Heart left ventricle (tissue), 16 donors: ENCODE results near the gene ANKRD34A. TPM values are rescaled to one million over a fixed set of nuclear protein-coding genes. Genes with fewer than 3 reads are reported as not detected.

ENCODE experiments used
- ATAC-seq, 4 donors: fragments of 200-7000 bp; cut with Tn5 transposase; one replicate each; pipeline ENCODE4 v1.9.1; 2020 to 2022; ENCODE audit warnings: moderate library complexity in 4 of 4, mild to moderate bottlenecking in 3 of 4, moderate number of reproducible peaks in 1 of 4
- DNase-seq, 5 donors: peaks; one replicate each; pipeline ENCODE4 v3.0.0-alpha.2; 2020
- H3K27ac ChIP-seq, 12 donors: fragments of 200-600 bp; sonication (generic) in 4 of 12; one replicate each; pipeline versions ENCODE4 v1.5.0 to v1.8.0; 2016 to 2022; ENCODE audit warnings: mild to moderate bottlenecking in 2 of 12
- H3K27me3 ChIP-seq, 9 donors: fragments of 200-600 bp; sonication (generic) in 2 of 9; one replicate each; pipeline versions ENCODE4 v1.5.1 to v1.8.0; 2016 to 2022; ENCODE audit warnings: mild to moderate bottlenecking in 3 of 9
- H3K36me3 ChIP-seq, 9 donors: fragments of 200-600 bp; sonication (generic) in 2 of 9; one replicate each; pipeline versions ENCODE4 v1.5.0 to v1.8.0; 2018 to 2022; ENCODE audit warnings: mild to moderate bottlenecking in 2 of 9
- H3K4me1 ChIP-seq, 12 donors: fragments of 200-600 bp; sonication (generic) in 4 of 12; one replicate each; pipeline versions ENCODE4 v1.5.0 to v1.8.0; 2016 to 2022; ENCODE audit warnings: mild to moderate bottlenecking in 3 of 12
- H3K4me3 ChIP-seq, 12 donors: fragments of 200-600 bp; sonication (generic) in 4 of 12; one replicate each; pipeline versions ENCODE4 v1.5.0 to v1.8.0; 2017 to 2022; ENCODE audit warnings: mild to moderate bottlenecking in 9 of 12, moderate library complexity in 4 of 12
- H3K9me3 ChIP-seq, 12 donors: fragments of 200-600 bp; sonication (generic) in 4 of 12; one replicate each; pipeline versions ENCODE4 v1.5.0 to v1.8.0; 2016 to 2022; ENCODE audit warnings: mild to moderate bottlenecking in 1 of 12
- CTCF ChIP-seq, 12 donors: fragments of 200-600 bp; sonication (generic) in 4 of 12; IDR thresholded peaks; one replicate each; pipeline versions ENCODE4 v1.5.0 to v1.8.0; 2018 to 2022; ENCODE audit warnings: antibody characterized with exemption in 12 of 12, mild to moderate bottlenecking in 5 of 12
- POLR2A ChIP-seq, 2 donors: fragments of 450-650 bp; IDR thresholded peaks; one replicate each; pipeline ENCODE4 v1.6.1; 2017; ENCODE audit warnings: antibody characterized with exemption in 2 of 2, mild to moderate bottlenecking in 2 of 2, moderate library complexity in 2 of 2
- WGBS, 4 donors: extraction: QIAGEN DNeasy Blood & Tissue Kit in 2 of 4; methylation state at CpG; one replicate each; pipeline versions ENCODE4 v1.1.5 to v1.1.7; 2013 to 2018; 5-methylcytosine and 5-hydroxymethylcytosine counted together
- intact Hi-C, 10 donors: fragments of 100-400 bp; cut with DNase I; formaldehyde crosslinking; loops; one replicate each; pipeline versions ENCODE4 v1.11.1 to v1.14.2; 2022
- polyA plus RNA-seq, 2 donors: library from polyadenylated mRNA; stranded (reverse); fragments of 200-250 nt; gene quantifications; one replicate each; pipeline ENCODE4 v1.2.3, GENCODE V29; 2013
- total RNA-seq, 9 donors: library from RNA; depleted of rRNA in 2 of 9; stranded (reverse); fragments of >200 nt in 2 of 9; fragmentation: NEBNext Ultra II Directional in 3 of 9; extraction: Animal tissue kit (Norgen Biotek cat#: 25700) in 3 of 9; gene quantifications; one replicate each; pipeline versions ENCODE4 v1.1.0 to v1.2.4, GENCODE V29; 2016 to 2023
- donor health status: ischemic (EF 13 %, LVEDD 7.1; RV severe dilation, severe dysfunction).
- donor health status: healthy with polysubstance abuse.
- donor health status: DM: no; HTN: yes; CAD: no.
- donor health status: DM: no; HTN: no; CAD: no.
- donor health status: ischemic (EF 25% LVEDD 6.9; RV normal size, moderate dysfunction).
- donor health status: ischemic (EF 25% LVEDD 5.7; RV mildly dilated, moderate dysfunction).
- donor health status: healthy.
- donor health status: DM: yes; HTN: yes; CAD: no.
- donor health status: ischemic (EF 35%, LVEDD 5.7; RV mildly dilated, moderate dysfunction).
- donor health status: nonischemic (EF 11% LVEDD 7.7; RV severe dilation, severe dysfunction).
- donor health status: DM: yes; HTN: yes; CAD: no.
- donor health status: PGD.
- donor health status: ischemic (EF 29% LVEDD 5.4; RV normal size, mild dysfunction).
- donor health status: nonischemic (EF 23%, LVEDD 6.1; RV moderate dilation, normal function).

The ANKRD34A gene
- total and polyA plus RNA-seq, 11 donors = 0.65 to 3.5 (median 1.7) TPM

GRCh38 chr1:145918144-145918991 is 46.0 kb downstream of the ANKRD34A start, which contains the start of gene PEX11B:
Gene PEX11B (minus strand): TSS chr1:145918717. CDS start chr1:145918688, 29 bp downstream.
- Histone ChIP-seq H3K27me3 (no peaks in the 10 kb centered on the region), H3K36me3 (peaks cover 0 to 55% (median 50%) of the 10 kb centered on the region in 9 donors), H3K27ac (peak within 1 kb of the TSS; percentile 64 to 97 (median 92)), H3K4me3 (peak within 1 kb of the TSS; percentile 72 to 99 (median 89)), H3K9me3 (no peaks in the 10 kb centered on the region), H3K4me1 (peaks cover 5 to 29% (median 22%) of the 10 kb centered on the region in 12 donors)
- WGBS, 4 donors = 0 to 1% (median 1%) methylated on average over 44 to 51 of the region's 51 CpGs
- peak; percentile 91 to 96 (median 95) for ATAC-seq
- TF ChIP-seq CTCF (IDR thresholded peaks at IDR 0.05) (no peak), POLR2A (IDR thresholded peaks at IDR 0.05) (peak in 1 of 2 donors; percentile 34)
- intact Hi-C loops = loop anchor here in 6 of 10 donors (2.0 to 5.0 kb wide), 3 partner anchors 39 to 71 kb away; partner anchors contain the start of genes LIX1L (in 5 of the 6), NUDT17 (in 2 of the 6), ANKRD34A (in 1 of the 6) and POLR3GL (in 1 of the 6)
- peak; percentile 89 to 93 (median 92) for DNase-seq

- intact Hi-C loops = loop anchor here in 6 of 10 donors (5.0 kb wide), 2 partner anchors 40 to 70 kb away; partner anchors contain the start of genes LIX1L (in 5 of the 6) and NUDT17 (in 2 of the 6)
- H3K4me3 ChIP-seq = peak overlapping the region; percentile 72 to 99 (median 89)
- peak overlapping the region in 9 of 12 donors; percentile 79 to 97 (median 92) for H3K27ac ChIP-seq
- TF ChIP-seq POLR2A (IDR thresholded peaks at IDR 0.05) (no peak), CTCF (IDR thresholded peaks at IDR 0.05) (no peak)
- H3K4me1 ChIP-seq = peaks cover 5 to 29% (median 22%) of the 10 kb centered on the region in 12 donors
- H3K9me3 ChIP-seq = no peaks in the 10 kb centered on the region
- WGBS, 4 donors = 70 to 81% (median 73%) methylated on average over 5 of the region's 5 CpGs
- H3K27me3 ChIP-seq = no peaks in the 10 kb centered on the region
- no peak for ATAC-seq
- DNase-seq = no peak
- peaks cover 0 to 55% (median 50%) of the 10 kb centered on the region in 9 donors for H3K36me3 ChIP-seq
Measured at GRCh38 chr1:145917595-145917994, 46.8 kb downstream of the ANKRD34A start.

- Histone ChIP-seq H3K36me3 (peaks cover 0 to 58% (median 51%) of the 10 kb centered on the region in 9 donors), H3K4me1 (peaks cover 5 to 29% (median 22%) of the 10 kb centered on the region in 12 donors), H3K27me3 (no peaks in the 10 kb centered on the region), H3K27ac (no peak overlapping the region), H3K9me3 (no peaks in the 10 kb centered on the region), H3K4me3 (peak overlapping the region in 1 of 12 donors; percentile 8)
- intact Hi-C loops = loop anchor here in 6 of 10 donors (5.0 kb wide), 2 partner anchors 41 to 69 kb away; partner anchors contain the start of genes LIX1L (in 5 of the 6) and NUDT17 (in 2 of the 6)
- no peak for DNase-seq
- WGBS, 4 donors = 71 to 79% (median 78%) methylated on average over 5 of the region's 5 CpGs
- TF ChIP-seq POLR2A (IDR thresholded peaks at IDR 0.05) (no peak), CTCF (IDR thresholded peaks at IDR 0.05) (no peak)
- ATAC-seq = no peak
Measured at GRCh38 chr1:145916745-145917144, 47.6 kb downstream of the ANKRD34A start.
